HCT116 (cell line): ENCODE data around the gene B4GALNT2. TPM values are rescaled to one million over a fixed set of nuclear protein-coding genes. Genes with fewer than 3 reads are reported as not detected.

ENCODE experiments used
- ATAC-seq: fragments of 200-7000 bp; cut with Tn5 transposase; 2 replicates; pipeline ENCODE4 v1.9.1; 2020; ENCODE audit warnings: mild to moderate bottlenecking, moderate library complexity
- BruUV-seq: library from RNA; stranded (reverse); fragments of 400-500 nt; replicated peaks from 2 replicates; lab custom pipeline; 2021; lab: Mats Ljungman, UMichigan
- CTCF ChIA-PET: fragments of 300-600 bp; sonication (Branson Sonifier 250); formaldehyde crosslinking; loops from one replicate; lab custom pipeline; 2021; ENCODE audit warnings: antibody characterized with exemption; lab: Charles Lee
- POLR2A ChIA-PET: fragments of 300-600, 350-600 bp; sonication (Branson Sonifier 250); formaldehyde crosslinking; loops from one replicate; lab custom pipeline; 2021; ENCODE audit warnings: antibody characterized with exemption; lab: Charles Lee
- RAD21 ChIA-PET, 2 experiments: fragments of 300-600 bp; sonication (Branson Sonifier 250); formaldehyde crosslinking; loops; one replicate each; lab custom pipeline; 2023; ENCODE audit warnings: low total read pairs in 2 of 2; ENCODE audit not compliant: uncharacterized antibody in 2 of 2, unreplicated experiment in 2 of 2, low non-redundant PET in 1 of 2; lab: Charles Lee
- DNase-seq: peaks from one replicate; pipeline ENCODE4 v3.0.0-alpha.2; 2010; ENCODE audit warnings: low read depth, low spot score
- H2AFZ ChIP-seq: fragments of 200-600 bp; shearing (Covaris generic), sonication (generic); 2 replicates; pipeline ENCODE4 v1.6.1; 2017; ENCODE audit warnings: low read depth, mixed run types, mixed read lengths, antibody characterized with exemption, low read length; ENCODE audit not compliant: poor library complexity, severe bottlenecking
- H3K27ac ChIP-seq: 2 replicates; pipeline ENCODE4 v1.5.1; 2012; ENCODE audit warnings: low read depth, low read length
- H3K27me3 ChIP-seq: fragments of 200-600 bp; sonication (generic); 2 replicates; pipeline ENCODE4 v1.6.1; 2016; ENCODE audit warnings: mixed run types, low read length, mixed read lengths; ENCODE audit not compliant: insufficient read depth
- H3K36me3 ChIP-seq, 2 experiments: fragments of 200-500 bp in 1 of 2; fragments of 200-600 bp in 1 of 2; sonication (Bioruptor generic) in 1 of 2; sonication (generic) in 1 of 2; 2 replicates each; pipeline versions ENCODE4 v1.5.1 to v1.6.1; 2014 to 2016; ENCODE audit warnings: low read length in 2 of 2, inconsistent platforms in 1 of 2, mixed read lengths in 1 of 2, mixed run types in 1 of 2; ENCODE audit not compliant: insufficient read depth in 2 of 2, control insufficient read depth in 1 of 2
- H3K4me1 ChIP-seq, 2 experiments: fragments of 200-600 bp in 1 of 2; sonication (generic) in 1 of 2; 2 replicates each; pipeline versions ENCODE4 v1.5.1 to v1.6.1; 2012 to 2017; ENCODE audit warnings: low read length in 2 of 2, inconsistent platforms in 1 of 2, mild to moderate bottlenecking in 1 of 2, mixed read lengths in 1 of 2, mixed run types in 1 of 2, moderate library complexity in 1 of 2; ENCODE audit not compliant: insufficient read depth in 2 of 2, control insufficient read depth in 1 of 2
- H3K4me2 ChIP-seq: fragments of 200-600 bp; sonication (generic); 2 replicates; pipeline ENCODE4 v1.6.1; 2017; ENCODE audit warnings: mixed run types, low read length, mixed read lengths
- H3K4me3 ChIP-seq, 2 experiments: fragments of 200-600 bp in 1 of 2; sonication (generic) in 1 of 2; replicated peaks in 1 of 2; 2 replicates each; pipeline ENCODE4 v1.5.1; 2011 to 2016; ENCODE audit warnings: low read length in 2 of 2, control low read depth in 1 of 2, low read depth in 1 of 2, mild to moderate bottlenecking in 1 of 2, mixed read lengths in 1 of 2, mixed run types in 1 of 2
- H3K79me2 ChIP-seq: fragments of 200-600 bp; sonication (generic); 2 replicates; pipeline ENCODE4 v1.6.1; 2017; ENCODE audit warnings: mild to moderate bottlenecking, mixed run types, low read length, moderate library complexity, mixed read lengths; ENCODE audit not compliant: insufficient read depth
- H3K9ac ChIP-seq: fragments of 200-600 bp; sonication (generic); 2 replicates; pipeline ENCODE4 v1.6.1; 2016; ENCODE audit warnings: low read length, mixed read lengths
- H3K9me2 ChIP-seq: fragments of 200-600 bp; sonication (generic), shearing (Covaris generic); 2 replicates; pipeline ENCODE4 v1.6.1; 2017; ENCODE audit warnings: mixed run types, mild to moderate bottlenecking, moderate library complexity; ENCODE audit not compliant: insufficient read depth
- H3K9me3 ChIP-seq, 2 experiments: fragments of 200-500 bp in 1 of 2; fragments of 200-600 bp in 1 of 2; sonication (Bioruptor generic) in 1 of 2; sonication (generic) in 1 of 2; 2 replicates each; pipeline ENCODE4 v1.6.1; 2014 to 2017; ENCODE audit warnings: low read length in 2 of 2, mixed read lengths in 2 of 2, inconsistent platforms in 1 of 2, low read depth in 1 of 2, mild to moderate bottlenecking in 1 of 2, mixed run types in 1 of 2, moderate library complexity in 1 of 2; ENCODE audit not compliant: control insufficient read depth in 1 of 2, insufficient read depth in 1 of 2
- H4K20me1 ChIP-seq: fragments of 200-600 bp; sonication (generic), shearing (Covaris generic); 2 replicates; pipeline ENCODE4 v1.6.1; 2017; ENCODE audit warnings: mixed run types, mild to moderate bottlenecking, moderate library complexity; ENCODE audit not compliant: insufficient read depth
- ATF3 ChIP-seq: IDR thresholded peaks from 2 replicates; pipeline ENCODE4 v1.6.1; 2012
- CBX3 ChIP-seq: IDR thresholded peaks from 2 replicates; pipeline ENCODE4 v1.6.1; 2012; ENCODE audit warnings: low read depth
- CEBPB ChIP-seq: IDR thresholded peaks from 2 replicates; pipeline ENCODE4 v1.6.1; 2012; ENCODE audit warnings: low read depth
- CTCF ChIP-seq, 3 experiments: fragments of 200-600 bp in 1 of 3; sonication (generic) in 1 of 3; IDR thresholded peaks in 2 of 3; conservative IDR thresholded peaks in 1 of 3; 2 replicates each; pipeline ENCODE4 v1.5.1; 2012 to 2017; ENCODE audit warnings: low read depth in 2 of 3, low read length in 2 of 3, antibody characterized with exemption in 1 of 3, borderline replicate concordance in 1 of 3, control low read depth in 1 of 3, mild to moderate bottlenecking in 1 of 3, mixed read lengths in 1 of 3, mixed run types in 1 of 3, moderate library complexity in 1 of 3; ENCODE audit not compliant: insufficient read depth in 1 of 3
- EGR1 ChIP-seq: IDR thresholded peaks from 2 replicates; pipeline ENCODE4 v1.6.1; 2012; ENCODE audit warnings: low read depth
- ELF1 ChIP-seq: IDR thresholded peaks from 2 replicates; pipeline ENCODE4 v1.6.1; 2012; ENCODE audit warnings: low read depth, borderline replicate concordance
- EZH2phosphoT487 ChIP-seq: fragments of 200-600 bp; IDR thresholded peaks from 2 replicates; pipeline ENCODE4 v1.6.1; 2018; ENCODE audit warnings: antibody characterized with exemption, borderline replicate concordance
- FOSL1 ChIP-seq: IDR thresholded peaks from 2 replicates; pipeline ENCODE4 v1.6.1; 2012; ENCODE audit warnings: low read depth
- JUND ChIP-seq: IDR thresholded peaks from 2 replicates; pipeline ENCODE4 v1.6.1; 2012
- MAX ChIP-seq: IDR thresholded peaks from 2 replicates; pipeline ENCODE4 v1.6.1; 2012
- POLR2A ChIP-seq: IDR thresholded peaks from 2 replicates; pipeline ENCODE4 v1.7.0; 2011; ENCODE audit warnings: borderline replicate concordance; ENCODE audit not compliant: insufficient read depth, insufficient read length; ENCODE audit errors: extremely low read depth
- POLR2AphosphoS5 ChIP-seq: IDR thresholded peaks from 2 replicates; pipeline ENCODE4 v1.6.1; 2011; ENCODE audit warnings: mild to moderate bottlenecking, low read depth, low read length, moderate library complexity
- RAD21 ChIP-seq: IDR thresholded peaks from 2 replicates; pipeline ENCODE4 v1.6.1; 2012; ENCODE audit warnings: low read depth, mild to moderate bottlenecking
- SIN3A ChIP-seq: IDR thresholded peaks from 2 replicates; pipeline ENCODE4 v1.6.1; 2012; ENCODE audit warnings: low read depth
- SRF ChIP-seq: IDR thresholded peaks from 2 replicates; pipeline ENCODE4 v1.6.1; 2012; ENCODE audit warnings: low read depth
- TCF7L2 ChIP-seq: IDR thresholded peaks from 2 replicates; pipeline ENCODE4 v1.7.0; 2011; ENCODE audit warnings: borderline replicate concordance, inconsistent platforms; ENCODE audit not compliant: insufficient read depth, insufficient read length; ENCODE audit errors: extremely low read depth
- ZBTB33 ChIP-seq: IDR thresholded peaks from 2 replicates; pipeline ENCODE4 v1.6.1; 2011; ENCODE audit warnings: mild to moderate bottlenecking, low read length, moderate library complexity; ENCODE audit not compliant: insufficient replicate concordance; ENCODE audit errors: extremely low read depth
- ZFX ChIP-seq: fragments of 450-650 bp; IDR thresholded peaks from 2 replicates; pipeline ENCODE4 v1.6.1; 2017
- ZNF274 ChIP-seq: fragments of 200-500 bp; sonication (Bioruptor generic); IDR thresholded peaks from 2 replicates; pipeline ENCODE4 v1.6.1; 2014; ENCODE audit warnings: mild to moderate bottlenecking, low read depth, low read length, inconsistent platforms
- intact Hi-C: fragments of 100-400 bp; cut with micrococcal nuclease; formaldehyde crosslinking; loops from 2 replicates; pipeline ENCODE4 v1.10.0; 2022
- total RNA-seq: library from RNA; stranded (reverse); gene quantifications from one replicate; pipeline ENCODE4 v1.2.1, GENCODE V29; 2021; ENCODE audit not compliant: unreplicated experiment

Gene B4GALNT2
- total RNA-seq, 1 experiment from 2014 or later: not detected

GRCh38 chr17:49191409-49191916 lies 58.9 kb downstream of the B4GALNT2 start (continued):
- TF ChIP-seq SIN3A: 0 out of 2 replicates have a peak, but pooled peaks have one; percentile 41
- no peak for TF ChIP-seq RAD21
- TF ChIP-seq POLR2A: peak; percentile 63

- Histone ChIP-seq H3K27me3 (no peaks in the 10 kb centered on the region), H3K9me2 (no peaks in the 10 kb centered on the region), H4K20me1 (no peaks in the 10 kb centered on the region), H3K4me3 (peak overlapping the region; percentile 54 to 61), H3K4me1 (peaks cover 13 to 44% of the 10 kb centered on the region in 2 experiments; a peak in 3 of 4 replicates), H3K79me2 (no peaks in the 10 kb centered on the region), H2AFZ (peak overlapping the region; percentile 55), H3K9ac (peak overlapping the region; percentile 76), H3K4me2 (peak overlapping the region; percentile 91), H3K36me3 (no peaks in the 10 kb centered on the region), H3K27ac (peak overlapping the region; percentile 85), H3K9me3 (no peaks in the 10 kb centered on the region)
- ChIA-PET RAD21 (interaction anchor here in 1 of 2 experiments (0.6 to 0.7 kb wide), 2 partner anchors 11 to 88 kb away, joined by 3 read pairs; no protein-coding TSS in a partner anchor), CTCF (interaction anchor here (0.7 to 2.1 kb wide), 8 partner anchors 12 to 388 kb away, joined by 3 to 26 read pairs (median 6); no protein-coding TSS in a partner anchor), POLR2A (interaction anchor here (0.6 to 1.6 kb wide), 8 partner anchors 12 to 366 kb away, joined by 3 to 5 read pairs (median 3); partner anchors contain the start of gene PHB1)
- TSS peak; percentile 97 for BruUV-seq
- DNase-seq (peak; percentile 89), ATAC-seq (peak; percentile 75)
- intact Hi-C loops: loop anchor here (5.0 kb wide), 3 partner anchors 35 to 300 kb away; partner anchors contain the start of genes ATP5MC1 and UBE2Z
- TF ChIP-seq EZH2phosphoT487: no peak
- TF ChIP-seq POLR2A: no peak
- no peak for TF ChIP-seq ZBTB33
- peak; percentile 99 for TF ChIP-seq SRF
- no peak; the same call in 1 of the 2 replicates for TF ChIP-seq ELF1
- peak; percentile 92 for TF ChIP-seq TCF7L2
- TF ChIP-seq CBX3: peak; percentile 95
- no peak for TF ChIP-seq FOSL1
- TF ChIP-seq ZNF274: no peak
- TF ChIP-seq CTCF (IDR thresholded peaks at IDR 0.05 in 2 of 3, conservative IDR thresholded peaks at IDR 0.05 in 1 of 3; ENCODE audit: borderline replicate concordance in 1 of 3, insufficient read depth in 1 of 3, low read depth in 2 of 3, low read length in 2 of 3): peak; percentile 24 to 32 (median 29); a peak in 5 of 6 replicates
- TF ChIP-seq EGR1: no peak; the same call in 1 of the 2 replicates
- TF ChIP-seq POLR2AphosphoS5: peak; percentile 56; the same call in 1 of the 2 replicates
- TF ChIP-seq ZFX: peak; percentile 69; the same call in 1 of the 2 replicates
- TF ChIP-seq MAX: peak; percentile 100
- TF ChIP-seq CEBPB: no peak
- no peak for TF ChIP-seq JUND
- peak; percentile 99 for TF ChIP-seq ATF3
- TF ChIP-seq SIN3A: 0 out of 2 replicates have a peak, but pooled peaks have one; percentile 60
Measured at GRCh38 chr17:49191917-49192741, 59.6 kb downstream of the B4GALNT2 start.
